HG03175 (cell line): ENCODE measurements around the gene PAX5.

Experiments used
- ATAC-seq: cut with Tn5 transposase; IDR thresholded peaks from one replicate; pipeline ENCODE4 v1.9.1; 2021; ENCODE audit warnings: mild to moderate bottlenecking, moderate library complexity; ENCODE audit not compliant: unreplicated experiment

Gene PAX5

GRCh38 chr9:36865731-36866635 is 168.1 kb downstream of the PAX5 start:
- no peak for ATAC-seq

- no peak for ATAC-seq
These were observed 169.3 kb downstream of the PAX5 start for GRCh38 chr9:36864491-36865410.

- ATAC-seq, result no peak
These were observed 171.6 kb downstream of the PAX5 start for GRCh38 chr9:36862206-36863145.

GRCh38 chr9:36861528-36862205 is 172.4 kb downstream of the PAX5 start:
- ATAC-seq, result no peak

GRCh38 chr9:36858805-36859375 is 175.2 kb downstream of the PAX5 start:
- ATAC-seq, result no peak

- peak; percentile 73 for ATAC-seq
These were observed 178.4 kb downstream of the PAX5 start for GRCh38 chr9:36855448-36856315.

- no peak for ATAC-seq
These were observed 179.3 kb downstream of the PAX5 start for GRCh38 chr9:36854751-36855150.

- no peak for ATAC-seq
These were observed 180.0 kb downstream of the PAX5 start for GRCh38 chr9:36854034-36854433.

- no peak for ATAC-seq
These were observed 180.8 kb downstream of the PAX5 start for GRCh38 chr9:36853233-36853632.

GRCh38 chr9:36849943-36850342 is 184.1 kb downstream of the PAX5 start:
- no peak for ATAC-seq

- ATAC-seq, result no peak
These were observed 185.1 kb downstream of the PAX5 start for GRCh38 chr9:36848946-36849345.

- ATAC-seq, result no peak
These were observed 186.0 kb downstream of the PAX5 start for GRCh38 chr9:36847781-36848673.

GRCh38 chr9:36846621-36847020 is 187.4 kb downstream of the PAX5 start:
- ATAC-seq, result no peak

- ATAC-seq, result no peak
These were observed 188.2 kb downstream of the PAX5 start for GRCh38 chr9:36845844-36846243.

- ATAC-seq, result no peak
These were observed 189.1 kb downstream of the PAX5 start for GRCh38 chr9:36844961-36845360.

GRCh38 chr9:36843964-36844363 is 190.1 kb downstream of the PAX5 start:
- ATAC-seq, result no peak
